Mucosa of gallbladder (tissue), 1 donor: ENCODE results near the gene SPTSSB. TPM values are rescaled to one million over a fixed set of nuclear protein-coding genes. Genes with fewer than 3 reads are reported as not detected.

ENCODE experiments used
- DNase-seq: peaks from one replicate; pipeline ENCODE4 v3.0.0-alpha.2; 2020; ENCODE audit warnings: low spot score
- total RNA-seq: library from RNA; stranded (reverse); gene quantifications from one replicate; pipeline ENCODE4 v1.2.1, GENCODE V29; 2021
- donor health status: DM: no; HTN: no; CAD: no.

The SPTSSB gene
- total RNA-seq, 1 donor from 2014 or later, result 9.2 TPM

GRCh38 chr3:161392853-161393252 lies 21.5 kb upstream of the SPTSSB start:
- no peak for DNase-seq

GRCh38 chr3:161390200-161390599 lies 18.9 kb upstream of the SPTSSB start:
- DNase-seq, result no peak

GRCh38 chr3:161389445-161390035 lies 18.2 kb upstream of the SPTSSB start:
- no peak for DNase-seq

GRCh38 chr3:161388855-161389254 lies 17.5 kb upstream of the SPTSSB start:
- DNase-seq, result no peak

- no peak for DNase-seq
Measured at GRCh38 chr3:161386991-161387770, 15.9 kb upstream of the SPTSSB start.

- DNase-seq, result peak; percentile 17
Measured at GRCh38 chr3:161372321-161373260, 1.3 kb upstream of the SPTSSB start.

GRCh38 chr3:161369531-161369930 lies 1.8 kb downstream of the SPTSSB start:
- DNase-seq, result no peak

- no peak for DNase-seq
Measured at GRCh38 chr3:161366094-161366493, 5.2 kb downstream of the SPTSSB start.

GRCh38 chr3:161358488-161358887 lies 12.8 kb downstream of the SPTSSB start:
- no peak for DNase-seq

- no peak for DNase-seq
Measured at GRCh38 chr3:161356287-161356686, 15.0 kb downstream of the SPTSSB start.

GRCh38 chr3:161355508-161355907 lies 15.8 kb downstream of the SPTSSB start:
- DNase-seq, result no peak

GRCh38 chr3:161354554-161354953 lies 16.8 kb downstream of the SPTSSB start:
- DNase-seq, result no peak

- DNase-seq, result no peak
Measured at GRCh38 chr3:161351330-161351729, 20.0 kb downstream of the SPTSSB start.

GRCh38 chr3:161350916-161351315 lies 20.4 kb downstream of the SPTSSB start:
- DNase-seq, result no peak

GRCh38 chr3:161349529-161350312 lies 21.6 kb downstream of the SPTSSB start:
- DNase-seq, result no peak

- no peak for DNase-seq
Measured at GRCh38 chr3:161348796-161349400, 22.4 kb downstream of the SPTSSB start.

- DNase-seq, result no peak
Measured at GRCh38 chr3:161347726-161348125, 23.6 kb downstream of the SPTSSB start.

- no peak for DNase-seq
Measured at GRCh38 chr3:161345023-161345422, 26.3 kb downstream of the SPTSSB start.

GRCh38 chr3:161343986-161344385 lies 27.3 kb downstream of the SPTSSB start:
- no peak for DNase-seq

- no peak for DNase-seq
Measured at GRCh38 chr3:161343540-161343939, 27.8 kb downstream of the SPTSSB start.

- no peak for DNase-seq
Measured at GRCh38 chr3:161342629-161343028, 28.7 kb downstream of the SPTSSB start.
